PC-9 (cell line): Measurements from ENCODE around the gene BFSP1.

Source experiments
- EZH2 ChIP-seq: fragments of 200-600 bp; sonication (generic); IDR thresholded peaks from 2 replicates; pipeline ENCODE4 v1.8.0; 2017; ENCODE audit warnings: antibody characterized with exemption, low read depth
- TF ChIP-seq, protein P1 (sequence below): fragments of 200-600 bp; sonication (generic); conservative IDR thresholded peaks from 2 replicates; pipeline ENCODE4 v1.6.1; 2017; ENCODE audit warnings: mixed run types, antibody characterized with exemption, mild to moderate bottlenecking, moderate library complexity

DNA sequence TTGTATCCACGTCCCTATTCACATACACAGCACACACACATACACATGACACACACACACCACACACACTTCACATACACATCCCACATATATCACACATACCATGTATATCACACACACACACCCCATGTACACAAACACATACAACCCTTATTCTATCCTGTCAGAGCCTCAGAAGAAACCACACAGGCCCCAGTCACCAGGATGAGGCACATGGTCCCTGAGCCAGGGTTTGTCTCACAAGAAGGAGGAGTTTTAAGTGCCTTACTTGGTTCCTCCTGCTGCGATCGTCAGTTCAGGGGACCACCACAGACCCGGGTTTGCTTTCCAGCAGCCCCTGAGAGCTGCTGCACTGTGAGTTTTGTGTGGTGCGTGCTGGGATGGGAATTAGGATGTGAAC is 23.6 kb downstream of the BFSP1 start:
- TF ChIP-seq, protein P1, sequence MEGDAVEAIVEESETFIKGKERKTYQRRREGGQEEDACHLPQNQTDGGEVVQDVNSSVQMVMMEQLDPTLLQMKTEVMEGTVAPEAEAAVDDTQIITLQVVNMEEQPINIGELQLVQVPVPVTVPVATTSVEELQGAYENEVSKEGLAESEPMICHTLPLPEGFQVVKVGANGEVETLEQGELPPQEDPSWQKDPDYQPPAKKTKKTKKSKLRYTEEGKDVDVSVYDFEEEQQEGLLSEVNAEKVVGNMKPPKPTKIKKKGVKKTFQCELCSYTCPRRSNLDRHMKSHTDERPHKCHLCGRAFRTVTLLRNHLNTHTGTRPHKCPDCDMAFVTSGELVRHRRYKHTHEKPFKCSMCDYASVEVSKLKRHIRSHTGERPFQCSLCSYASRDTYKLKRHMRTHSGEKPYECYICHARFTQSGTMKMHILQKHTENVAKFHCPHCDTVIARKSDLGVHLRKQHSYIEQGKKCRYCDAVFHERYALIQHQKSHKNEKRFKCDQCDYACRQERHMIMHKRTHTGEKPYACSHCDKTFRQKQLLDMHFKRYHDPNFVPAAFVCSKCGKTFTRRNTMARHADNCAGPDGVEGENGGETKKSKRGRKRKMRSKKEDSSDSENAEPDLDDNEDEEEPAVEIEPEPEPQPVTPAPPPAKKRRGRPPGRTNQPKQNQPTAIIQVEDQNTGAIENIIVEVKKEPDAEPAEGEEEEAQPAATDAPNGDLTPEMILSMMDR, result no peak
- no peak for TF ChIP-seq EZH2
